GM19438 (cell line): ENCODE data around the gene CTNNA2.

ENCODE experiments used
- ATAC-seq: cut with Tn5 transposase; IDR thresholded peaks from one replicate; pipeline ENCODE4 v1.9.1; 2021; ENCODE audit warnings: low read depth; ENCODE audit not compliant: unreplicated experiment

The CTNNA2 gene

GRCh38 chr2:80499095-80499494, 986.2 kb downstream of the CTNNA2 start:
- no peak for ATAC-seq

DNA sequence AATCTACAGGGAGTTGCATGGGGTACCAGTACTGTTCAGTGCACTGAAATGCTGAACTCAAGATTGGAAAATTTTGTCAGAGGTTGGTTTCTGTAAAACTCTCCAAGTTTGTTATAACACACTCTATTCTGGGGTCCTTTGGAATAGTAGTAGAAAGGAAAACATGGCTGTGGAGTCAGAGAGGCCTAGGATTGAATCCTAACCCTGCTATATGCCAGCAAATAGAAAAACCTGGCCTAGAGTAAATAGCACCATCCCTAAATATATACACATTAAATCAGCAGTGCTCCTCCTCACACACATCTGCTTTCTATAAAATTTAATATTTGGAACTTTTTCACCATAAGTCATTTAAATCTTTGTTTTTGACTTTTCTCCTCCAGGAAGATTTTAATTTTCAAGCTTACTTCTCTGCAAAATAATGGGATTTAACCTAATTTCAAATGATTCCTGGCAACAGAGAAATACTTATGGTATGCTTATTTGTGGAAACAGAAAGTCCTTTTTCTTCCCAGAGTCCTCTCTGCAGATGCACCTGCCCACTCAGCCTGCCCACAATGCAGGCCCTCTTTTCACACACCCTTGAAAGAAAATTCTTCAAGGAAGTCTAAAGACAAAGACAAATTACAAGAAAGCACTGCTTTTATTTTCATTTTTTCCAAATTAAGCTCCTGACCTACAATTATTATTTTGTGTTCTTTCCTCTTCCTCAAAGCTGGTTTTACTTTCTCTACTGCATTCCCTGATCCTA, 989.2 kb downstream of the CTNNA2 start:
- ATAC-seq: no peak

DNA sequence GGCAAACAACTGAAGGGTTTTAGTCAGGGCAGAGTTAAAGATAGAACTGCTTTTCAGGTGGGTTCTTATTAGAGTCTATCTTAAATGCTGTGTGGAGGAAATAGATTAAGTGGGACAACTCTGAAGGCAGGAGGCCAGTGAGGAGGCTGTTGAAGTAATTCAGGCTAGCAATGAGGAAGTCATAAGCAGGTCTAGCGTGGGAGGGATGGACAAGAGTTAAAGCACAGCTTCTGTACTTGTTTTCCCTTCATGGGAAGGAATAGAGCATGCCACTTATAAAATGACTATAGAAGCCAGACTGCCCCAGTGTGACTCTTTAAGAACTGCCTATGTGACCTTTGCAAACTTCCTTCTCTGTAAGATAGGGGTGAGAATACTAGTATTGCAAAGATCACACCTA, 993.7 kb downstream of the CTNNA2 start:
- ATAC-seq: no peak

DNA sequence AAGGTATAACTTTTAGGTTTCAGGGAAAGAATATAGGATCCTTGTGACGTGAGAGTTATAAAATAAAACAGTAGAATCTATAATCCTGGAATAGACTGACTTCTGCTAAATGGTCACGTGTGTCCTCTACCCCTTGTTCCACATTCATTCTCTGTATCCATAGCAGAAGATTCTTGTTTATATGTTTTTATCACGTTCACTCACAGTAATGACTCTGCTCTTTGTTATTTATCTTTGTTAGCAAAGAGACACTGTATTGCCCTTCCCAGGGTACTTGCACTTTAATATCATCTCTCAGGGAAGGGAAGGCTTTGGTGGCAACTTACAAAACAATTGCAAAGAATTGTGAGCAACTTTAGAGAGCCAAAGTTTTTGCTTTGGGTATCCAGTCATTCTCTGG, 997.9 kb downstream of the CTNNA2 start:
- no peak for ATAC-seq

DNA sequence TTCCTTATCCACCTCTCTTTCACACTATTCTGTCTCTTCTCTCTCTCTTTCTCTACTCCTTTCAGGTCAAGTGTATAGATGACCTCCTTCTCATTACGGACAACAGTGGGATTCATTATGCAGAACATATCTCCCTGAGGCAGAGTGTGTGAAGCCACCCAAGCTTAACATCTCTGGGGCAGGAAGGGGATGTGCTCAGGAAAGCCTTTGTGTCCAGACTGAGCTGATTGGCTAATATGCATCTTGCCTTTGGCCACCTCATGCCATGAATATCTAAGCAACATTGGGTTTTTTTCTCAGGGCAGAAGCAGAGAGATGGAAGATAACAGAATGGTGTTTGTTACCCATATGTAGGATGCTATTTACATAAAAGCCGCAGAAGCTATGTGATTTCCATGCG, 1003.1 kb downstream of the CTNNA2 start:
- ATAC-seq: no peak

DNA sequence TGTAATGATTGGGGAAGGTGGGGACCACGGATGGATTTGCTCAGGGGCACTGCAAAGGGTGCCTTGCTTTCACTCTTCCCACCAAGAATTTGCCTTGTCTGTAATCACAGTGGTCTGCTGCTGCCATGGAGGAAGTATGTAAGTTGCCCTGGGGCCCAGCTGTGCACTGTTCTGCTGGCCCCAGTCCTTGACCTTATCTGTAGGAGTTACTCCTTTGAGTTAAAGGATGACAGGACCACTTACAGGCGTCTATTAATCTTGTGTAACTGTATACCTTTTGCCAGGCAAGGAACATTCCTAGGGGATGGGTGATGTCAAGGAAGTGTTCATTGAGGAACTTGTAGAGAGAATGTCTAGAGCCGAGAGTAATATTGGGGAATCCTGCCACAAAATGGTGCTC, 1004.5 kb downstream of the CTNNA2 start:
- no peak for ATAC-seq

GRCh38 chr2:80519121-80519643, 1006.3 kb downstream of the CTNNA2 start:
- no peak for ATAC-seq

- ATAC-seq: no peak
Measured at GRCh38 chr2:80519699-80520291, 1006.9 kb downstream of the CTNNA2 start.

- no peak for ATAC-seq
Measured at GRCh38 chr2:80525152-80525551, 1012.3 kb downstream of the CTNNA2 start.

- ATAC-seq: no peak
Measured at GRCh38 chr2:80527119-80527518, 1014.3 kb downstream of the CTNNA2 start.

- ATAC-seq: no peak
Measured at GRCh38 chr2:80529466-80530165, 1016.8 kb downstream of the CTNNA2 start.

DNA sequence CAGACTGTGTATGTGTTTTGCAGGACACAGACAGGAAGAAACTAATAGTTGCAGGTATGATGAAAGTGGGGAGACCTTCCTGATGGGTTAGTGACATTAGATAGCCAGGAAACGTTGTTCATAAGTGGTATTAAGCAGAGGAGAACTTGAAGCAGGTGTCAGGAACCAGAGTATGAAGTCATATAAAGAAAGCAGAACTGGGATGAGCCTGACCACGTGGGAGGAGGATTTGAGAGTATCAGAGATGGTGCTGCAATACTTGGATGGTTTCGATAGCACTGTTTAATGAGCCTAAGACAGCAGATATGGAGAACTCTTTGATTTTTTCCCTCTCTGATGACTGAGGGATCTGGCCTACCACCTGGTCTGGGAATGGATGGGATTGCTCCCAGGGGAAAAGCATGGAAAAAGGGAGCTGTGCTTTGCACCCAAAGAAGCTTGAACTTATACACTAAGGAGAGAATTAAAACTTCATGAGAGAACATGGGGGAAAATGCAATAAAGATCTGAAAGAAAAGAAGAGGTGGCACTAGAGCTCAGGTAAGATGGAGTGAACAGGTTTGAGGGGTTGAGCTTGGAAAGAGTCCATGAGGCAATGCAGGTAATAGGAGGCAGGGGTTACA, 1017.7 kb downstream of the CTNNA2 start:
- ATAC-seq: no peak

DNA sequence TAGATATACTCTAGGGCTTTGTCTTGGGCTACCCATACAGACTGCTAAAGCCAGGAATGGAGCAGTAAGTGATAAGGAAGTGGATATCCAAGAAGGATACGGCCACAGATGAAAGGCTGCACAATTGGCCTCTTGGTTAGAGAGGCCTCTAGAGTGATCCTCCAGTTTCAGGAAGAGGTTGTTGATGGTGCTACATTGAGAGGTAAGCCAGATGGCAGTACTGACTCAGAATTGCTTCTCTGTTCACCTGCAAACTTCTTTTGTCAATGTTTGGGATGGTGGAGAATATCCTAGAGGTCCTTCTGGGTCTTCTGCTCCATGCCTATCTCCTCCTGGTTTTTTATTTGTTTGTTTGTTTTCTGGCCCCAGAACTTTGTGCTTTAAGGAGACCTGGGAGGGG, 1018.5 kb downstream of the CTNNA2 start:
- ATAC-seq: no peak

DNA sequence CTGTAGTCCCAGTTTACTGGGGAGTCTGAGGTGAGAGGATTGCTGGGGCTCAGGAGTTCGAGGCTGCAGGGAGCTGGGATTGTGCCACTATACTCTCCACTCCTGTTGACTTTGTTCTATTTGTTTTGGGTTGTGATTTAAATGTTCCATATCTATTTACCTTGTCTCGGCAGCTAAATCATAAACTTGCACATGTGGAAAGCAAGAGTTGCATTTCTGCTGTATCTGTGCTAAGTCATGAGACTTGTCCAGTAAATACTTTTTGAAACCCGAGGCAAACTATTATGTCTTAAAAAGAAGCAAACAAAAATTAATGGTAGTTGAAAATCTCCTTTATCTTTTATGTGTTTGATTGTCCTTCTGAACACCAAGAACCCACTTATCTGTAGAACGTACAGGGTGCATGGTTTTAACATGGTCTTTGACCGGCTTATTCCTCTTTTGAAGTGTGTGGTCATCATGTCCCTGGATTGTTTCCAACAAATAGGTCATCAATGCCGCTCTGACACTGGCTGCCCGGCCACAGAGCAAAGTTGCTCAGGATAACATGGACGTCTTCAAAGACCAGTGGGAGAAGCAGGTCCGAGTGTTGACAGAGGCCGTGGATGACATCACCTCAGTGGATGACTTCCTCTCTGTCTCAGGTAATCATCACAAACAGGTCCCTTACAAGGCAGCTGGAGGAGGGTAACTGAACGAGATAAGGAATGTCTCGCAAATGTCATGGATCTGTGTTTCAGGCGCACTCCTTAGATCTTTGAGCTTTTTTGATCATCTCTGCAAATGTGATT, 1032.8 kb downstream of the CTNNA2 start:
- ATAC-seq: no peak

- ATAC-seq: no peak
Measured at GRCh38 chr2:80546766-80547165, 1033.9 kb downstream of the CTNNA2 start.

- no peak for ATAC-seq
Measured at GRCh38 chr2:80547344-80547743, 1034.5 kb downstream of the CTNNA2 start.

- ATAC-seq: no peak
Measured at GRCh38 chr2:80548469-80548868, 1035.6 kb downstream of the CTNNA2 start.

DNA sequence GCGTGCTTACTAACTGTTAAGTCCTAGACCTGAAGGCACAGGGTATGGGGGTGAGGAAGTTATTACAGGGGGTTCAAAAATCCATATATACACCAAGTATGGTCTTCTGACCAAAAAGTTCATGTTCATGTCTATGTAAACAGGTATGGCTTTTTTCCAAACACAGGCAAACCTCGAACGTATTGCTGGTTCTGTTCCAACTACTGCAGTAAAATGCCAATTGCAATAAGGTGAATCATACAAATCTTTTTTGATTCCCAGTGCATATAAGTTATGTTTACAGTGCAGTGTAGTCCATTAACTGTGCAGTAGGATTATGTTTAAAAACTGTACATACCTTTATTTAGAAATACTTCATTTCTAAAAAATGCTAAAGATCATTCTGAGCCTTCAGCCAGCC, 1037.0 kb downstream of the CTNNA2 start:
- ATAC-seq: no peak

- ATAC-seq: no peak
Measured at GRCh38 chr2:80560326-80560725, 1047.5 kb downstream of the CTNNA2 start.

DNA sequence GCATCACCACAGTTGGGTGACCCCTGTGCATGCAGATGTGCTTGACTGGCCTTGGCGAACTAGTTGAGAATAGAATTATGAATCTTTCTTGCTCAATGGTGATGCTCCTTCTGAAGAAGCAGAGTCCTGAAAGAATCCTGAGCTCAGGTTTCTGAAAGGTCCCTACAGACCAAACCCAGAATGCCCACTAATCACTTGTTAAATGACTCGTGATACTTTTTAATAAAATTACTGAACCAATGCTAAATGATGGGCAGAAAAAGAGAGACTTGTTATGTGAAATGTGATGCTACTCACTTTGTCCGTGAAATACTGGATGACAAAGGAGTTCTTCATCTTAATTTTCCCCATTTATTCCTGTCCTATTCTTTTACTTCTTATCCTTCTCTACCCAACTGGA, 1055.2 kb downstream of the CTNNA2 start:
- no peak for ATAC-seq
